IMR-90 (cell line): ENCODE data around the gene IQSEC3.

Experiments
- BHLHE40 ChIP-seq: fragments of 150-350 bp; IDR thresholded peaks from 2 replicates; pipeline ENCODE4 v1.6.1; 2016; ENCODE audit warnings: mild to moderate bottlenecking, low read depth, low read length
- CEBPB ChIP-seq: IDR thresholded peaks from 2 replicates; pipeline ENCODE4 v1.6.1; 2012; ENCODE audit warnings: low read depth, low read length, improper control_type of control experiment
- CHD1 ChIP-seq: IDR thresholded peaks from 2 replicates; pipeline ENCODE4 v1.6.1; 2012; ENCODE audit warnings: low read depth, low read length, improper control_type of control experiment
- POLR2A ChIP-seq: IDR thresholded peaks from 2 replicates; pipeline ENCODE4 v1.6.1; 2012; ENCODE audit warnings: mild to moderate bottlenecking, low read depth, low read length
- RAD21 ChIP-seq: IDR thresholded peaks from 2 replicates; pipeline ENCODE4 v1.6.1; 2012; ENCODE audit warnings: low read length, improper control_type of control experiment
- SMC3 ChIP-seq: fragments of 150-350 bp; IDR thresholded peaks from 2 replicates; pipeline ENCODE4 v1.6.1; 2016; ENCODE audit warnings: low read depth, mild to moderate bottlenecking, antibody characterized with exemption, low read length, moderate library complexity
- TF ChIP-seq, protein P1 (sequence below): conservative IDR thresholded peaks from 2 replicates; pipeline ENCODE4 v1.5.1; 2012; ENCODE audit warnings: mild to moderate bottlenecking, low read depth, low read length, improper control_type of control experiment
- TF ChIP-seq, protein P2 (sequence below): fragments of 150-350 bp; IDR thresholded peaks from 2 replicates; pipeline ENCODE4 v1.6.1; 2017; ENCODE audit warnings: mild to moderate bottlenecking, antibody characterized with exemption, low read length, low read depth

DNA sequence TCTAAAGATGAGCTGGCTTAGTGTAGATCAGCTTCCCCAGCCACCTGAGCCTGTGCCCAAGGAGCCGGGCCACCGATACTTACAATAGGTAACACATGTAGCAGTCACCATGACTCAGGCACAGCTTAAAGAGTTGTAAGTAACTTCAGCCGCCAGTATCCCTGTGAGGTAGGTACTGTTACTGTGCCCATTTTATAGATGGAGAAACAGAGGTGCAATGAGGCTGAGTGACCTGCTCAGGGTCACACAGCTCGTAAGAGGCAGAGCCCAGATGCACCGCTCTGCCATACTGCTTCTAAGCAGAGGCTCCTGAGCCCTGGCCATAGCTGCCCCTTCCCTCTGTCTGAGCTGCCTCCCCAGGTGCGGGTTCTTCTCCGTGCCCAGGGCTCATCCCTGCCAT, 58.5 kb downstream of the IQSEC3 start:
- TF ChIP-seq SMC3 (no peak), BHLHE40 (no peak), POLR2A (no peak), CEBPB (no peak), RAD21 (no peak), CHD1 (no peak)
- TF ChIP-seq, protein P1, sequence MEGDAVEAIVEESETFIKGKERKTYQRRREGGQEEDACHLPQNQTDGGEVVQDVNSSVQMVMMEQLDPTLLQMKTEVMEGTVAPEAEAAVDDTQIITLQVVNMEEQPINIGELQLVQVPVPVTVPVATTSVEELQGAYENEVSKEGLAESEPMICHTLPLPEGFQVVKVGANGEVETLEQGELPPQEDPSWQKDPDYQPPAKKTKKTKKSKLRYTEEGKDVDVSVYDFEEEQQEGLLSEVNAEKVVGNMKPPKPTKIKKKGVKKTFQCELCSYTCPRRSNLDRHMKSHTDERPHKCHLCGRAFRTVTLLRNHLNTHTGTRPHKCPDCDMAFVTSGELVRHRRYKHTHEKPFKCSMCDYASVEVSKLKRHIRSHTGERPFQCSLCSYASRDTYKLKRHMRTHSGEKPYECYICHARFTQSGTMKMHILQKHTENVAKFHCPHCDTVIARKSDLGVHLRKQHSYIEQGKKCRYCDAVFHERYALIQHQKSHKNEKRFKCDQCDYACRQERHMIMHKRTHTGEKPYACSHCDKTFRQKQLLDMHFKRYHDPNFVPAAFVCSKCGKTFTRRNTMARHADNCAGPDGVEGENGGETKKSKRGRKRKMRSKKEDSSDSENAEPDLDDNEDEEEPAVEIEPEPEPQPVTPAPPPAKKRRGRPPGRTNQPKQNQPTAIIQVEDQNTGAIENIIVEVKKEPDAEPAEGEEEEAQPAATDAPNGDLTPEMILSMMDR: no peak
- TF ChIP-seq, protein P2, sequence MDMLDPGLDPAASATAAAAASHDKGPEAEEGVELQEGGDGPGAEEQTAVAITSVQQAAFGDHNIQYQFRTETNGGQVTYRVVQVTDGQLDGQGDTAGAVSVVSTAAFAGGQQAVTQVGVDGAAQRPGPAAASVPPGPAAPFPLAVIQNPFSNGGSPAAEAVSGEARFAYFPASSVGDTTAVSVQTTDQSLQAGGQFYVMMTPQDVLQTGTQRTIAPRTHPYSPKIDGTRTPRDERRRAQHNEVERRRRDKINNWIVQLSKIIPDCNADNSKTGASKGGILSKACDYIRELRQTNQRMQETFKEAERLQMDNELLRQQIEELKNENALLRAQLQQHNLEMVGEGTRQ: no peak
